Esophagus squamous epithelium (tissue), 4 donors: Measurements from ENCODE around the gene SEPHS1.

Source experiments
- CTCF ChIP-seq, 6 experiments: fragments of 450-650 bp in 4 of 6; fragments of 200-600 bp in 2 of 6; sonication (generic) in 2 of 6; IDR thresholded peaks; one replicate each; pipeline ENCODE4 v1.5.1; 2016 to 2019; ENCODE audit warnings: antibody characterized with exemption in 6 of 6, mild to moderate bottlenecking in 4 of 6, moderate library complexity in 4 of 6
- POLR2A ChIP-seq, 4 donors: fragments of 450-650 bp; IDR thresholded peaks; one replicate each; pipeline ENCODE4 v1.6.1; 2017; ENCODE audit warnings: antibody characterized with exemption in 4 of 4, mild to moderate bottlenecking in 4 of 4, moderate library complexity in 3 of 4

- no peak for TF ChIP-seq POLR2A (IDR thresholded peaks at IDR 0.05)
- TF ChIP-seq CTCF (IDR thresholded peaks at IDR 0.05) = no peak
Measured at GRCh38 chr10:13372524-13372923, 24.4 kb upstream of the SEPHS1 start.
